ENCODE data around the gene GLRA1.

Gene GLRA1

DNA sequence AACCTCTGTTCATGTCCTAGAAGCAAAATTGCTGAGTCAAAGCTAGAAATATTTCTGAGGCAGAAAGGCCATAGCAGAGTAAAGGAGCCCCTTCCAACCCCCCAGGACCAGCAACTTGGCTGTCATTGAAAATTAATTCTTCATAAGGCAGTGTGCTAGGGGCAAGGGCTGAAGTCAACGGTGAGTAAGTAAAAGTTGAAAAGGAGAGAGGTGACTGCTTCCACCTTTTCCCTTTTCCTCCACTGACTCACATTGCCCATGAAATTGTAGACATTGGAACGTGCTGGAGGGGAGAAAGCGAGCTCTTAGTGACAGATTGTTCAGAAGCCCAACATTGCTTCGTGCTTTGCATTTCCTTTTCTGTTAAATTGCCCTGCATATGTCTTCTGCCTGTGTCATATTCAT is 19.1 kb downstream of the GLRA1 start:
- no peak overlapping the region for H3K4me3 ChIP-seq
- no peak overlapping the region for H3K27ac ChIP-seq
- no peak for DNase-seq (ENCODE audit: low spot score)
- TF ChIP-seq, protein P1, sequence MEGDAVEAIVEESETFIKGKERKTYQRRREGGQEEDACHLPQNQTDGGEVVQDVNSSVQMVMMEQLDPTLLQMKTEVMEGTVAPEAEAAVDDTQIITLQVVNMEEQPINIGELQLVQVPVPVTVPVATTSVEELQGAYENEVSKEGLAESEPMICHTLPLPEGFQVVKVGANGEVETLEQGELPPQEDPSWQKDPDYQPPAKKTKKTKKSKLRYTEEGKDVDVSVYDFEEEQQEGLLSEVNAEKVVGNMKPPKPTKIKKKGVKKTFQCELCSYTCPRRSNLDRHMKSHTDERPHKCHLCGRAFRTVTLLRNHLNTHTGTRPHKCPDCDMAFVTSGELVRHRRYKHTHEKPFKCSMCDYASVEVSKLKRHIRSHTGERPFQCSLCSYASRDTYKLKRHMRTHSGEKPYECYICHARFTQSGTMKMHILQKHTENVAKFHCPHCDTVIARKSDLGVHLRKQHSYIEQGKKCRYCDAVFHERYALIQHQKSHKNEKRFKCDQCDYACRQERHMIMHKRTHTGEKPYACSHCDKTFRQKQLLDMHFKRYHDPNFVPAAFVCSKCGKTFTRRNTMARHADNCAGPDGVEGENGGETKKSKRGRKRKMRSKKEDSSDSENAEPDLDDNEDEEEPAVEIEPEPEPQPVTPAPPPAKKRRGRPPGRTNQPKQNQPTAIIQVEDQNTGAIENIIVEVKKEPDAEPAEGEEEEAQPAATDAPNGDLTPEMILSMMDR (IDR thresholded peaks at IDR 0.05) = no peak

- no peak overlapping the region for H3K27ac ChIP-seq
- TF ChIP-seq, protein P1 (IDR thresholded peaks at IDR 0.05) = no peak
- DNase-seq (ENCODE audit: low spot score) = no peak
- no peak overlapping the region for H3K4me3 ChIP-seq
Measured at GRCh38 chr5:151904909-151905308, 19.7 kb downstream of the GLRA1 start.

DNA sequence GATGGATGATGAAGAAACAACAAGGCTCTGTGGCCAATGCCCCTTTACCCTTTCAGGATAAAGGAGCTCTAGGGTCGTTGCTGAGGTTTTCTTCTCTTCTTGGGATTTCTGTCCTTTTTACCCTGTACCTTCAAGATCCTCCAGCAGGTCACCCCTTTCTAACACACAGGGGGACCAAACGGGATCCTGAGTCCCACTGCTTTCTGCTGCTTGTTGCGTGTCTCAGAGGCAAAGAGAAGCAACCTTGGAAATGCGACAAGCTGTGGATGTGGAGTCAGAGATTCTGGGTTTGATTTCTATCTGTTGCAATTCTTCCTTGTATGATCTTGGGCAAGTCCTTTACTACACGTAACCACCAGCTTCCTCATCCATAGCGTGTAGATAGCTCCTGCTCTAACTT is 20.5 kb downstream of the GLRA1 start:
- TF ChIP-seq, protein P1 (IDR thresholded peaks at IDR 0.05) = no peak
- no peak overlapping the region for H3K4me3 ChIP-seq
- no peak for DNase-seq (ENCODE audit: low spot score)
- no peak overlapping the region for H3K27ac ChIP-seq

GRCh38 chr5:151903243-151903653 is 21.4 kb downstream of the GLRA1 start:
- TF ChIP-seq, protein P1 (IDR thresholded peaks at IDR 0.05) = no peak
- H3K27ac ChIP-seq = no peak overlapping the region
- no peak overlapping the region for H3K4me3 ChIP-seq
- no peak for DNase-seq (ENCODE audit: low spot score)

GRCh38 chr5:151902215-151902614 is 22.4 kb downstream of the GLRA1 start:
- no peak for DNase-seq (ENCODE audit: low spot score)
- TF ChIP-seq, protein P1 (IDR thresholded peaks at IDR 0.05) = no peak
- no peak overlapping the region for H3K4me3 ChIP-seq
- H3K27ac ChIP-seq = no peak overlapping the region

DNA sequence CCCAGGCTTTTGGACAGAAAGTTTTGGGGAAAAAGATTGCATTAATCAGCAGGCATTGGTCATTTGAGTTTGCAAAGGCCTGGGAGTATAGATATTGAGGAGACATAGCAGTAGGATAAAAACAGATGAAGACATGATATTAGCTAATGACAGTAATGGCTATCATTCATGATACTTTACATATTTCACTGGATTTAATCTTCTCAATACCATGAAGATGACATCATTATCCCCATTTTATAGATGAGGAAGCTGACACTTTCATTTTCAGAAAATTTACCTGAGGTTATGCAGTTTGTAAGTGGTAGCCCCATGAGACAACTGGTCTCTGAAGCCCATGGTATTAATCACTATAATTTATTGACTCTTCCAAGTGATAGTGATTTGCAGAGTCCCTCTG is 23.0 kb downstream of the GLRA1 start:
- H3K4me3 ChIP-seq = no peak overlapping the region
- H3K27ac ChIP-seq = no peak overlapping the region
- no peak for DNase-seq (ENCODE audit: low spot score)
- TF ChIP-seq, protein P1 (IDR thresholded peaks at IDR 0.05) = no peak

DNA sequence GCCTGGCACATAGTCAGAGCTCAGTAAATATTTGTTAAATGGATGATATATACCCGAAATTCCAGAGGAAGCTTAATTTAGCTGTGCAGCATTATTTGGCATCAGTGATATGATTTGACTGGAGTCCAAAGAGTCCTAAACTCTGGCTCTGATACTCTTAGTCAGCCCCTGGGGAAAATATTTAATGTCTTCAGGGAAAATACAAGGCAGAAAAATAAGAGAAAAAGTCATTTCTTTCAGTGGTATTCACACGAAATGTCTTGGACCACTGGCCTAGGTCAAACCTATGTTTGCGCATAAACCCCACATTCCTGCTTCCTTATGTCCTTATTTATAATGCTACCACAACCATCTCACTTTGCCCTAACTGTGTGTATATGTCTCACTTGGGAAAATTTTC is 23.8 kb downstream of the GLRA1 start:
- DNase-seq (ENCODE audit: low spot score) = no peak
- TF ChIP-seq, protein P1 (IDR thresholded peaks at IDR 0.05) = no peak
- H3K4me3 ChIP-seq = no peak overlapping the region
- peak overlapping the region in 1 of 2 donors; percentile 3 for H3K27ac ChIP-seq

All from coronary artery (tissue), 2 donors.